Vagina (tissue), 2 donors: ENCODE results near the gene MID1. TPM values are rescaled to one million over a fixed set of nuclear protein-coding genes. Genes with fewer than 3 reads are reported as not detected.
"Not testable (repeated sequence)": the region's sequence is repeated elsewhere in the genome, so short reads cannot be mapped to it uniquely, and the experiment has no call there.

Source experiments
- DNase-seq, 2 donors: peaks; one replicate each; pipeline ENCODE4 v3.0.0-alpha.2; 2017; ENCODE audit errors: extremely low spot score in 2 of 2
- H3K27ac ChIP-seq: fragments of 200-600 bp; sonication (generic); one replicate; pipeline ENCODE4 v1.5.1; 2019
- H3K27me3 ChIP-seq: fragments of 200-600 bp; sonication (generic); one replicate; pipeline ENCODE4 v1.5.1; 2019
- H3K36me3 ChIP-seq, 2 donors: fragments of 200-600 bp; sonication (generic); one replicate each; pipeline ENCODE4 v1.5.1; 2017 to 2019
- H3K4me1 ChIP-seq: fragments of 200-600 bp; sonication (generic); one replicate; pipeline ENCODE4 v1.5.1; 2019
- H3K4me3 ChIP-seq, 2 donors: fragments of 200-600 bp; sonication (generic); 1 replicate in 1 of 2; 2 replicates in 1 of 2; pipeline ENCODE4 v1.5.1; 2016 to 2019
- H3K9me3 ChIP-seq: fragments of 200-600 bp; sonication (generic); one replicate; pipeline ENCODE4 v1.5.1; 2019
- CTCF ChIP-seq, 3 experiments: fragments of 450-650 bp in 2 of 3; fragments of 200-600 bp in 1 of 3; sonication (generic) in 1 of 3; IDR thresholded peaks; one replicate each; pipeline ENCODE4 v1.5.1; 2017 to 2019; ENCODE audit warnings: antibody characterized with exemption in 3 of 3, mild to moderate bottlenecking in 2 of 3, moderate library complexity in 2 of 3
- POLR2A ChIP-seq, 2 donors: fragments of 450-650 bp; IDR thresholded peaks; one replicate each; pipeline ENCODE4 v1.6.1; 2017; ENCODE audit warnings: antibody characterized with exemption in 2 of 2, mild to moderate bottlenecking in 2 of 2, moderate library complexity in 2 of 2
- POLR2AphosphoS5 ChIP-seq, 2 donors: sonication (generic); formaldehyde crosslinking; IDR thresholded peaks; one replicate each; pipeline ENCODE4 v1.9.0; 2017; ENCODE audit warnings: antibody characterized with exemption in 2 of 2, mild to moderate bottlenecking in 2 of 2, low read depth in 1 of 2; ENCODE audit not compliant: insufficient read depth in 1 of 2
- intact Hi-C: fragments of 100-400 bp; cut with DNase I; formaldehyde crosslinking; loops from one replicate; pipeline ENCODE4 v1.15.1; 2023
- total RNA-seq: library from RNA; depleted of rRNA; stranded (reverse); fragments of >200 nt; gene quantifications from one replicate; pipeline ENCODE4 v1.2.3, GENCODE V29; 2016

The MID1 gene
- total RNA-seq, 1 donor from 2014 or later, result 16.2 TPM

DNA sequence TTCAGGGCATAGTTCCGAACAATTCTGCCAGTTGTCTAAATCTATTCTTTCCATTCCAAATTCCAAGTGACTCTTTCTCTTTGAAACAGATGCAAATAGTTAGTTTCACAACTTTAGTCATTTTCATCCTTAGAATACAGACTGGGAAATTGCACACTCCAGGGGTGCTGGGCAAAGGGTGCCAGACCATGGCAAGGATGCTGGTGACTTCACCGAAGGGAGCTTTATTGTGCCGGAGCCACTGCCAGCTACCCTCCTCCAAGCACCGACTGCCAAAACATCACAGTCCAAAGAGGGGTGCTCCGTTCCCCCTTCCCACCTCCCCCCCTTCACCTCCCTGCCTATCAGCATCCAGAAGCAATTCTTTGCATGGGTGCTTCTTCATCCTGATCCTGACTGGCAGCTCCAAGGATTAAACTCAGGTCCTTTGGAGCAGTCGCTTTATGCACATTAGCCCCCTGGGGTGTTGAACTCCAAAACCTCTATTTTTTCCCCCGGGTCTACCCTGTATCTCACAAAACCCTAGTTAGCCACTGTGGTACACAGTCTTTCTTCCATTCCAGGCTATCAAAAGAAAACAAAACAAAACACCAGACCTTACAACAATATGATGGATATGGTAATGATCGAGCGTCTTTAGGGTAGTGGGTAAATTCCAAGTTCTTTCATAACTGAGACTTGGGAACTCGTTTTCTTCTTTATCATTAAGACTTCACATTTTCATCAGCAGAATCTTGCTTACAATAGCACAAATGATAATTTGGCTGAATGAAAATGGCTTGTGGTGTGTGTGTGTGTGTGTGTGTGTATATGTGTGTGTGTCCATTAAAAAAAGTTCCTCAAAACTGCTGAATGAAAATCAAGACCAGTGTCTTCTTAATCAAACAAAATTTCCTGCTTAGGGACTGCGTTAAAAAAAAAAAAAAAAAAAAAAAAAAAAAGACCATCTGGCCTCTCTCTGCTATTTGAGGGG, 28.7 kb downstream of the MID1 start:
- Histone ChIP-seq H3K4me1 (no peaks in the 10 kb centered on the region), H3K36me3 (no peaks in the 10 kb centered on the region), H3K4me3 (no peak overlapping the region), H3K27me3 (no peaks in the 10 kb centered on the region), H3K9me3 (no peaks in the 10 kb centered on the region), H3K27ac (no peak overlapping the region)
- no peak for TF ChIP-seq POLR2A (IDR thresholded peaks at IDR 0.05)
- intact Hi-C loops, result no loop called here
- DNase-seq, result no peak

DNA sequence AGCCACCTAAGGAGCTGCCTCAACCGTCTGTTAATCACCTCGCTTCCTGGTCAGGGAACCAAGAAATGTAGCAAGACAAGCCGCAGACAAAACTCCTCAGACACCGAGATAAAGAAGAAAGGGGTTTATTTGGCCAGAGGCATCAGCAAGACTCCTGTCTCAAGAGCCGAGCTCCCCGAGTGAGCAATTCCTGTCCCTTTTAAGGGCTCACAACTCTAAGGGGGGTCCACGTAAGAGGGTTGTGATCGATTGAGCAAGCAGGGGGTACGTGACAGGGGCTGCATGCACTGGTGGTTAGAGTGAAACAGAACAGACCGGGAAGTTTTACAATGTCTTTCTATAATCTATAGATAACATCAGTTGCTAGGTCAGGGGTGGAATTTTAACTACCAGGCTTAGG, 30.6 kb downstream of the MID1 start:
- H3K36me3 ChIP-seq, H3K27me3 ChIP-seq, DNase-seq, H3K27ac ChIP-seq, intact Hi-C loops, H3K9me3 ChIP-seq, H3K4me1 ChIP-seq: not testable (repeated sequence)
- peak overlapping the region in 1 of 2 donors; percentile 4 for H3K4me3 ChIP-seq

- Histone ChIP-seq H3K4me1 (no peaks in the 10 kb centered on the region), H3K27me3 (no peaks in the 10 kb centered on the region), H3K27ac (no peak overlapping the region), H3K4me3 (peak overlapping the region in 1 of 2 donors; percentile 4), H3K36me3 (no peaks in the 10 kb centered on the region), H3K9me3 (no peaks in the 10 kb centered on the region)
- no peak for DNase-seq
- intact Hi-C loops, result no loop called here
- TF ChIP-seq POLR2A (IDR thresholded peaks at IDR 0.05) (no peak), CTCF (IDR thresholded peaks at IDR 0.05) (no peak), POLR2AphosphoS5 (IDR thresholded peaks at IDR 0.05; ENCODE audit: insufficient read depth in 1 of 2, low read depth in 1 of 2) (no peak)
These were observed 31.3 kb downstream of the MID1 start for GRCh38 chrX:10589098-10589497.

- H3K27ac ChIP-seq, intact Hi-C loops, H3K4me3 ChIP-seq, DNase-seq, H3K27me3 ChIP-seq, H3K9me3 ChIP-seq, H3K4me1 ChIP-seq, H3K36me3 ChIP-seq: not testable (repeated sequence)
These were observed 35.5 kb downstream of the MID1 start for GRCh38 chrX:10584882-10585281.

DNA sequence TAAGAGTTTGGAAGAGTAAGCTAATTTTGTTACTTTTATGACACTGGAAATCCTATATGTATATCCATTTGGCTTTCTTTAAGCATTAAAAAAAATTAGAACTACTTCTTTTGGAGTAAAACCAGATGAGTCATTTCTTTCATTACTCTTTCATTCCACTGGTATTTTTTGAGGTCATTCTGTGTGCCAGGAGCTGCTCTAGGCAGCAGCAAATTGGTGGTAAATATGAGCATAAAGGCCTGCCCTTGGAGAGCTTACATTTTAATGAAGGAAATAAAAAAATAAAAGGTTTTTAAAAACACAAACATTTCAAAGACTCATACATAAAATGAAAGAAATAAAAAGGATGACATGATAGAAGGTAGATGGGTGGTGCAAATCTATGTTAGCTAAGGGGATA, 37.4 kb downstream of the MID1 start:
- TF ChIP-seq POLR2AphosphoS5 (IDR thresholded peaks at IDR 0.05; ENCODE audit: insufficient read depth in 1 of 2, low read depth in 1 of 2) (no peak), POLR2A (IDR thresholded peaks at IDR 0.05) (no peak)
- Histone ChIP-seq H3K9me3 (no peaks in the 10 kb centered on the region), H3K4me3 (no peak overlapping the region), H3K27me3 (no peaks in the 10 kb centered on the region), H3K4me1 (no peaks in the 10 kb centered on the region), H3K27ac (no peak overlapping the region), H3K36me3 (no peaks in the 10 kb centered on the region)
- no peak for DNase-seq
- intact Hi-C loops, result no loop called here

DNA sequence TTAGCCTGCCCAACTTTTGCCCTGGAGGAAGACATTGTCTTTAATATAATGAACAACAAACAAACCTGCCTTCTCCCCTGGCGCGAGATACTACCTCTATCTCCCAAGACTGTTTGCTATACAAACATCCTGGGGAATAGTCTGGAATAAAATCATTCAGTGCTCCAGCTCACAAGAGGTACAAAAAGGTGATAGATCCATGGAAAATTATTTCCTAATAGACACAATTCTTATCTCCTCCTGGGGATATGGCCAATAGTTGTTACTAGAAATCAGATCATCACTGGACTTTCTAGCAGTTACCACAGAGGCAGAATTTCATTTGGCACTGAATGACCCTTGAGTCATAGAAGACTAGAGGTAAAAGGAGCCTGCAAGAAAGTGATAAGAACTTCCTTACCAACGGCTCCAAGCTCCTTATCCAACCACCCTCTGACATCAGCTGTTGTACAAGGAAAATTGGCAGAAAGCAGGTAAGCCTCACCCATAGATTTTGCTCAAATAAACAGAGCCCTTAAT, 38.1 kb downstream of the MID1 start:
- Histone ChIP-seq H3K4me3 (no peak overlapping the region), H3K27ac (no peak overlapping the region), H3K27me3 (no peaks in the 10 kb centered on the region), H3K4me1 (peaks cover 2% of the 10 kb centered on the region), H3K9me3 (no peaks in the 10 kb centered on the region), H3K36me3 (no peaks in the 10 kb centered on the region)
- no peak for DNase-seq
- intact Hi-C loops, result no loop called here
- TF ChIP-seq POLR2A (IDR thresholded peaks at IDR 0.05) (no peak), POLR2AphosphoS5 (IDR thresholded peaks at IDR 0.05; ENCODE audit: insufficient read depth in 1 of 2, low read depth in 1 of 2) (no peak), CTCF (IDR thresholded peaks at IDR 0.05) (no peak)
